H1 (cell line): ENCODE results near the gene GALNT13. TPM values are rescaled to one million over a fixed set of nuclear protein-coding genes. Genes with fewer than 3 reads are reported as not detected.

Experiments
- CTCF ChIA-PET: fragments of 300-600 bp; sonication (Branson Sonifier 250); formaldehyde crosslinking; loops from one replicate; lab custom pipeline; 2021; ENCODE audit not compliant: partially characterized antibody; lab: Charles Lee
- POLR2A ChIA-PET: fragments of 300-600 bp; sonication (Branson Sonifier 250); formaldehyde crosslinking; loops from one replicate; lab custom pipeline; 2021; ENCODE audit warnings: inconsistent platforms; ENCODE audit not compliant: partially characterized antibody; lab: Charles Lee
- DNase-seq, 2 experiments: peaks; one replicate each; pipeline versions ENCODE4 v3.0.0 to v3.0.0-alpha.2; 2010 to 2022; ENCODE audit warnings: low spot score in 2 of 2, low read depth in 1 of 2, mixed read lengths in 1 of 2
- FAIRE-seq: peaks from 2 replicates; lab custom pipeline; 2011; peaks lifted over from hg19 to GRCh38; lab: Jason Lieb, UNC
- H2AFZ ChIP-seq: 2 replicates; pipeline ENCODE4 v1.8.1; 2012; ENCODE audit warnings: low read length, inconsistent platforms
- H2AK5ac ChIP-seq: 2 replicates; pipeline ENCODE4 v1.6.1; 2013; ENCODE audit warnings: low read depth, low read length
- H2BK120ac ChIP-seq: replicated peaks from 2 replicates; pipeline ENCODE3; 2013; ENCODE audit warnings: low read depth, low read length, inconsistent platforms
- H2BK12ac ChIP-seq: 2 replicates; pipeline ENCODE4 v1.6.1; 2013; ENCODE audit warnings: low read depth, low read length
- H2BK15ac ChIP-seq: 2 replicates; pipeline ENCODE4 v1.6.1; 2013; ENCODE audit warnings: low read length
- H2BK20ac ChIP-seq: 2 replicates; pipeline ENCODE4 v1.6.1; 2013; ENCODE audit warnings: low read length
- H2BK5ac ChIP-seq: 2 replicates; pipeline ENCODE4 v1.6.1; 2013; ENCODE audit warnings: low read depth, low read length
- H3K14ac ChIP-seq: 2 replicates; pipeline ENCODE4 v1.6.1; 2013; ENCODE audit warnings: inconsistent platforms; ENCODE audit not compliant: insufficient read length
- H3K18ac ChIP-seq: 2 replicates; pipeline ENCODE4 v1.6.1; 2013; ENCODE audit warnings: low read length; ENCODE audit errors: extremely low read depth
- H3K23ac ChIP-seq: 2 replicates; pipeline ENCODE4 v1.6.1; 2013; ENCODE audit warnings: inconsistent platforms; ENCODE audit not compliant: insufficient read length
- H3K23me2 ChIP-seq: 2 replicates; pipeline ENCODE4 v1.6.1; 2013; ENCODE audit warnings: low read depth, low read length
- H3K27ac ChIP-seq: 2 replicates; pipeline ENCODE4 v1.6.1; 2011; ENCODE audit warnings: low read depth, low read length, inconsistent platforms
- H3K27me3 ChIP-seq, 4 experiments: replicated peaks in 1 of 4; 1 replicate in 1 of 4; 2 replicates in 3 of 4; pipeline versions ENCODE4 v1.6.1 to v1.8.1; 2011 to 2013; ENCODE audit warnings: low read length in 3 of 4, mild to moderate bottlenecking in 3 of 4, inconsistent platforms in 2 of 4, mixed read lengths in 2 of 4, moderate library complexity in 1 of 4; ENCODE audit not compliant: control insufficient read depth in 3 of 4, insufficient read depth in 3 of 4; ENCODE audit errors: extremely low read depth in 1 of 4
- H3K36me3 ChIP-seq, 4 experiments: 2 replicates each; pipeline versions ENCODE4 v1.6.1 to v1.8.1; 2011 to 2013; ENCODE audit warnings: mild to moderate bottlenecking in 4 of 4, low read length in 3 of 4, moderate library complexity in 2 of 4, control low read depth in 1 of 4, inconsistent platforms in 1 of 4; ENCODE audit not compliant: insufficient read depth in 4 of 4, control insufficient read depth in 2 of 4
- H3K4ac ChIP-seq: replicated peaks from 2 replicates; pipeline ENCODE3; 2013; ENCODE audit warnings: low read length, low read depth, mixed read lengths, inconsistent platforms; ENCODE audit not compliant: insufficient read length
- H3K4me1 ChIP-seq, 4 experiments: replicated peaks in 1 of 4; 1 replicate in 1 of 4; 2 replicates in 3 of 4; pipeline versions ENCODE4 v1.6.1 to v1.8.1; 2011 to 2013; ENCODE audit warnings: low read length in 3 of 4, inconsistent platforms in 2 of 4, mixed read lengths in 1 of 4; ENCODE audit not compliant: insufficient read depth in 4 of 4, control insufficient read depth in 3 of 4
- H3K4me2 ChIP-seq, 2 experiments: 2 replicates each; pipeline versions ENCODE4 v1.6.1 to v1.8.1; 2011 to 2013; ENCODE audit warnings: low read depth in 2 of 2, low read length in 2 of 2, control low read depth in 1 of 2, inconsistent platforms in 1 of 2, mild to moderate bottlenecking in 1 of 2; ENCODE audit not compliant: insufficient read depth in 1 of 2
- H3K4me3 ChIP-seq, 4 experiments: fragments of 200-600, 300-600 bp in 1 of 4; sonication (generic), shearing (Covaris generic), sonication (Bioruptor Twin) in 1 of 4; 2 replicates each; pipeline versions ENCODE4 v1.5.1 to v1.8.1; 2011 to 2016; ENCODE audit warnings: low read length in 4 of 4, low read depth in 3 of 4, control low read depth in 2 of 4, inconsistent platforms in 2 of 4, mild to moderate bottlenecking in 2 of 4, mixed read lengths in 1 of 4, moderate library complexity in 1 of 4; ENCODE audit not compliant: insufficient read depth in 2 of 4; ENCODE audit errors: extremely low read depth in 1 of 4
- H3K56ac ChIP-seq: replicated peaks from 2 replicates; pipeline ENCODE3; 2013; ENCODE audit warnings: low read depth, mild to moderate bottlenecking, mixed read lengths, low read length, inconsistent platforms; ENCODE audit not compliant: insufficient read length
- H3K79me1 ChIP-seq: 2 replicates; pipeline ENCODE4 v1.6.1; 2013; ENCODE audit warnings: low read depth, low read length, control low read depth
- H3K79me2 ChIP-seq, 2 experiments: 2 replicates each; pipeline versions ENCODE4 v1.6.1 to v1.8.1; 2012 to 2013; ENCODE audit warnings: low read length in 2 of 2, mild to moderate bottlenecking in 2 of 2, inconsistent platforms in 1 of 2; ENCODE audit not compliant: insufficient read depth in 2 of 2, control insufficient read depth in 1 of 2
- H3K9ac ChIP-seq, 4 experiments: replicated peaks in 1 of 4; 1 replicate in 1 of 4; 2 replicates in 3 of 4; pipeline versions ENCODE4 v1.6.1 to v1.8.1; 2011 to 2013; ENCODE audit warnings: low read depth in 3 of 4, low read length in 3 of 4, control low read depth in 2 of 4, mild to moderate bottlenecking in 2 of 4, moderate library complexity in 2 of 4, inconsistent platforms in 1 of 4; ENCODE audit errors: extremely low read depth in 1 of 4
- H3K9me3 ChIP-seq, 2 experiments: 2 replicates each; pipeline versions ENCODE4 v1.6.1 to v1.8.1; 2012 to 2013; ENCODE audit warnings: mild to moderate bottlenecking in 2 of 2, moderate library complexity in 2 of 2, control low read depth in 1 of 2, inconsistent platforms in 1 of 2, low read depth in 1 of 2, low read length in 1 of 2, mixed read lengths in 1 of 2; ENCODE audit not compliant: insufficient read depth in 2 of 2
- H4K20me1 ChIP-seq, 2 experiments: replicated peaks in 1 of 2; 2 replicates each; pipeline versions ENCODE3 to v1.8.1; 2011 to 2013; ENCODE audit warnings: inconsistent platforms in 2 of 2, low read length in 2 of 2, mild to moderate bottlenecking in 1 of 2; ENCODE audit not compliant: insufficient read depth in 2 of 2, control insufficient read depth in 1 of 2
- H4K5ac ChIP-seq: 2 replicates; pipeline ENCODE4 v1.6.1; 2013; ENCODE audit warnings: low read length, low read depth, mixed read lengths, inconsistent platforms; ENCODE audit not compliant: insufficient read length
- H4K8ac ChIP-seq: 2 replicates; pipeline ENCODE4 v1.8.0; 2013; ENCODE audit warnings: mild to moderate bottlenecking, moderate library complexity, low read length, inconsistent platforms; ENCODE audit not compliant: insufficient read depth; ENCODE audit errors: extremely low read depth
- H4K91ac ChIP-seq: replicated peaks from 2 replicates; pipeline ENCODE3; 2013; ENCODE audit warnings: low read length, mixed read lengths, inconsistent platforms; ENCODE audit not compliant: insufficient read length
- CBX5 ChIP-seq: fragments of 300-800, 300-1000 bp; sonication (generic); IDR thresholded peaks from 2 replicates; pipeline ENCODE4 v1.7.1; 2016; ENCODE audit warnings: antibody characterized with exemption, low read length, low read depth
- CEBPB ChIP-seq: IDR thresholded peaks from 2 replicates; pipeline ENCODE4 v1.6.1; 2012; ENCODE audit warnings: low read depth, low read length
- CREB1 ChIP-seq: IDR thresholded peaks from 2 replicates; pipeline ENCODE4 v1.6.1; 2012; ENCODE audit warnings: inconsistent platforms
- EGR1 ChIP-seq: IDR thresholded peaks from 2 replicates; pipeline ENCODE4 v1.6.1; 2011; ENCODE audit warnings: low read depth, low read length, borderline replicate concordance
- JUND ChIP-seq: IDR thresholded peaks from 2 replicates; pipeline ENCODE4 v1.6.1; 2011; ENCODE audit warnings: mild to moderate bottlenecking, improper control_type of control experiment, low read length
- PHF8 ChIP-seq: fragments of 200-600 bp; sonication (generic); conservative IDR thresholded peaks from 2 replicates; pipeline ENCODE4 v1.7.1; 2012; ENCODE audit warnings: low read depth, mild to moderate bottlenecking, inconsistent platforms, low read length, moderate library complexity
- RXRA ChIP-seq: IDR thresholded peaks from 2 replicates; pipeline ENCODE4 v1.6.1; 2011; ENCODE audit warnings: low read depth, mild to moderate bottlenecking, low read length, moderate library complexity; ENCODE audit not compliant: insufficient read depth
- WGBS, 2 experiments: shearing (Covaris generic) in 1 of 2; methylation state at CpG; one replicate each; pipeline versions ENCODE4 v1.1.6 to v1.1.7; 2013 to 2015; ENCODE audit warnings: low lambda C conversion rate in 2 of 2, mixed read lengths in 2 of 2, inconsistent platforms in 1 of 2, low coverage in 1 of 2, missing lambda C conversion rate in 1 of 2; ENCODE audit not compliant: insufficient replicate concordance in 2 of 2, insufficient coverage in 1 of 2, insufficient read length in 1 of 2; ENCODE audit errors: extremely low coverage in 1 of 2, missing lambda C conversion rate in 1 of 2; 5-methylcytosine and 5-hydroxymethylcytosine counted together
- polyA plus RNA-seq, 7 experiments: library from polyadenylated mRNA; depleted of rRNA in 3 of 7; stranded (reverse) in 5 of 7; unstranded in 2 of 7; fragments of >200 nt in 5 of 7; fragments of 200-250 nt in 2 of 7; gene quantifications; 1 replicate in 5 of 7; 2 replicates in 1 of 7; 4 replicates in 1 of 7; pipeline versions ENCODE4 v1.2.1 to v1.2.3, GENCODE V29; 2011 to 2013; ENCODE audit warnings: missing spikeins in 2 of 7, mixed read lengths in 2 of 7
- total RNA-seq: library from RNA; stranded (reverse); fragmentation: NEBNext Ultra II Directional; extraction: Animal tissue kit (Norgen Biotek cat#: 25700); gene quantifications from 2 replicates; pipeline ENCODE4 v1.2.1, GENCODE V29; 2021

GALNT13 gene
- total and polyA plus RNA-seq, 2 of the 8 experiments (the other 6 are each of a cell fraction or from before 2014, with no cell fraction given), result 3.2 to 9.6 TPM

DNA sequence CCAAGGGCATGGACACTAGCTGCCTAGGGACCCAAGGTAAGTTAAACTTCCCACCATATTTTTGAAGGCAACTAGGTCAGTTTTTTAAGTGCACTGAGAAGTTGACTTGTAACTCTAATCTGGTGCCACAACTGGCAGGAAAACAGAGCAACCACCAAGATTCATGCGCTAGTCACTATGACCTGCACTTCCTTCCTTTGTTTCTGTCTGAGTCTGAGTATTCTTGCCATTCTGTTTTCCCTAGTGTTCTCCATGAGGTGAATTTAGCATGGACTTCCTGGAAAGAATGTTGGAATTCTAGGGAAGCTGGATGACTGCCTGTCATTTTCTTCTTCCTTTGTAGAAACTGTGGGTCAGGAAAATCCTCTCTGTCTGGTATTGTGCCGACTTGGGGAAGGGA, 249.0 kb downstream of the GALNT13 start:
- Histone ChIP-seq H4K5ac (no peak overlapping the region), H2BK15ac (no peak overlapping the region), H2BK12ac (no peak overlapping the region), H2BK5ac (no peak overlapping the region), H4K8ac (no peak overlapping the region), H3K14ac (no peak overlapping the region), H3K4me3 (no peak overlapping the region), H3K9me3 (no peaks in the 10 kb centered on the region), H3K4ac (no peak overlapping the region), H3K4me1 (no peaks in the 10 kb centered on the region; a peak in 1 of 7 replicates), H2BK20ac (no peak overlapping the region), H3K9ac (no peak overlapping the region), H4K91ac (no peak overlapping the region), H3K36me3 (no peaks in the 10 kb centered on the region), H3K79me1 (no peaks in the 10 kb centered on the region), H2BK120ac (no peak overlapping the region), H4K20me1 (no peaks in the 10 kb centered on the region), H3K23me2 (no peaks in the 10 kb centered on the region), H3K27me3 (no peaks in the 10 kb centered on the region), H3K56ac (no peak overlapping the region), H3K27ac (no peak overlapping the region), H3K4me2 (no peak overlapping the region), H3K18ac (no peak overlapping the region), H3K23ac (no peak overlapping the region), H3K79me2 (0 out of 4 replicates have a peak, but pooled peaks cover 0 to 2% of the 10 kb centered on the region in 2 experiments), H2AK5ac (no peak overlapping the region), H2AFZ (no peak overlapping the region)
- POLR2A ChIA-PET, result no interaction called here
- no peak for FAIRE-seq
- CTCF ChIA-PET, result interaction anchor here (1.2 kb wide), 1 partner anchor 12 kb away, joined by 8 read pairs; no protein-coding TSS in a partner anchor
- WGBS, 2 experiments, result 92% methylated on average over 2 of the region's 2 CpGs; no CpG with 5 or more reads in 1 of the 2 experiments
- DNase-seq, result no peak
- TF ChIP-seq CEBPB (no peak), CREB1 (no peak), RXRA (no peak), PHF8 (no peak), CBX5 (no peak), EGR1 (no peak), JUND (no peak)
